HG03025 (cell line): ENCODE data around the gene SLC1A2.

Experiments used
- ATAC-seq: cut with Tn5 transposase; IDR thresholded peaks from one replicate; pipeline ENCODE4 v1.9.1; 2021; ENCODE audit warnings: mild to moderate bottlenecking, moderate library complexity; ENCODE audit not compliant: unreplicated experiment, low FRiP score

SLC1A2 gene

GRCh38 chr11:35313066-35313759 is 106.1 kb downstream of the SLC1A2 start:
- ATAC-seq: peak; percentile 76

- ATAC-seq: no peak
Observed at GRCh38 chr11:35311331-35311730, 108.0 kb downstream of the SLC1A2 start.

- ATAC-seq: no peak
Observed at GRCh38 chr11:35308157-35308556, 111.2 kb downstream of the SLC1A2 start.

GRCh38 chr11:35307221-35307621 is 112.1 kb downstream of the SLC1A2 start:
- ATAC-seq: no peak

DNA sequence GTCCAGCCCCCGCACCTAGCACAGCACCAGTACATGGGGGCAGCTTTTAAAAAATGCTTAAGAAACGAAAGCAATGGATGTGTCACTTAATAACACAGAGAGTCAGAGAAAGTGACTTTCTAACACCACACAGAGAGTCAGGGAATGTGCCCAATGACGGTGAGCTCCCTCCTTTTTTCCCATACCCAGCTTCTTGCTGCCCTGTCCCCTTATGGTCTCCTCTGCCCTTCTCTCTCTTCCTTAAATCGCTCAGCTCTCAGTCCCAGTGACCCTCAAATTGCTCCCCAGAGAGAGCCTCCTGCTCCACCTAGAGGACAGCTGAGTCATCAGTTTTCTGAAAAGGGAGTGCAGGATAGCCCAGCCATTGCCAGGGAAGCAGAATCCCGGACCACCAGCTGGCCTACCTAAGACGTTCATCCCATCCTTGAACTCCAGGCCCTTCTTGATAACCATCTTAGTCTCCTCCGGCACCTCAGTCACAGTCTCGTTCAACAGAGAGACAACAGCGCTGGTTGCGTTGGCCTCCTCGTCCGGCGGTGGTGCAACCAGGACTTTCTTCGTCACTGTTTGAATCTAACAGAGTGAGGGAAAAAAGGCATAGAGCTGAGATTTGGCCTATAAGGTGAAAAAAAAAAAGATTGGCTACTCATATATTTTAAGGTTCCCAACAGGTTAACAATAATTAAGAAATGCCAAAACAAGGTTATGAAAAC is 113.5 kb downstream of the SLC1A2 start:
- ATAC-seq: no peak

- no peak for ATAC-seq
Observed at GRCh38 chr11:35304900-35305460, 114.4 kb downstream of the SLC1A2 start.

DNA sequence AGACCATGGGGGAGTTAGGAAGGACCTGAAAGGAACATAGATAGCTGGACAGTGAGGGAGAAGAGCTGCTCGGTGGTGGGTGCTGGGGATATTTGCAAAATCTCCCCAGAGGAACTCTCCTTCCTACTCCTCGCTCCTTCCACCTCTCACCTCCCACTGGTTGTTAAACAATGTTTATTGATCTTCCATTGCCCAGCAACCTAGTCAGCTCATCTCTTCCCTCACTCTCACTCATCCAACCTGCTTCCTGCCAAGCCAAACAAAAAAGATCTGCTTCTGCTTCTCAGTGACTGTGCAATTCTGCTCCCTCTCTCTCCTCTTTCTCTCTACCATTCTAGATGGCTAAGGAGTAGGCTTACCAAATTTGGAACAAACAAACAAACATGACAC is 115.0 kb downstream of the SLC1A2 start:
- no peak for ATAC-seq

GRCh38 chr11:35303596-35304385 is 115.6 kb downstream of the SLC1A2 start:
- ATAC-seq: no peak

DNA sequence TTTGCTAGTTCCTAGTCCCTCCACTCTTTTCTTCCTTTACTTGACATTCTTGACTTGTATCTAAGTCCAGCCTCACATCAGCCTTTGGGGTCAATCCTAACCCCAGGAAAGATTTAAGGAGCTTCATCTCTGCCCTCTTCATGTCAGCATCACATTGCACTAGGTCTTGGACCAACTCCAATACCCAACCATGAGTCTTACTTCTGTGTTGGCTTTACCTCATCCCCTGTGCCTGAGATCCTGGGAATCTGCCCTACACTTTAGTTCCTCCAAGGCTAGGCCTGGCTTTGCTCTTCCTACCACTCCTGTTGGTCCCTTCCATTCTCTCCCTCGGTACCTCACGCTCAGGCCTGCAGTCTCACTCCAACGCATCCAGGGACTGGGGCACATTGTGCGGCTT is 117.0 kb downstream of the SLC1A2 start:
- ATAC-seq: no peak

DNA sequence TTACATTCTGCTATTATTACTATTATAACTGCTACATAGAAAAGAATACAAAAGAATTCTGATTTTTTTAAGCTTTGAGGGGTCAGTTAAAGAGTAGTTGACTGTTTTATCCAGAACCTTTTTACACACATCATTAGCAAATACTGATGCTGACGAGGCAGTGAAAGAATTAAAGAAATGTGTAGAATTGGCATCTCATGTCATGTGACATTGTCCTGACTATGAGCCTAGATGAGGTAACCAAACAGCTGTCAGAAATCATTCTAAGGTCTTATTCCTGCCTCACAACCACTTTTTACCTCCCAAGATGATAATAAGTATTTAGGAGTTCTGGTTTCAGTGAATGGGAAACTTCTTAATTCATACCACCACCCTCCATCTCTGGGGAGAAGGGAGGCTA is 121.0 kb downstream of the SLC1A2 start:
- no peak for ATAC-seq

DNA sequence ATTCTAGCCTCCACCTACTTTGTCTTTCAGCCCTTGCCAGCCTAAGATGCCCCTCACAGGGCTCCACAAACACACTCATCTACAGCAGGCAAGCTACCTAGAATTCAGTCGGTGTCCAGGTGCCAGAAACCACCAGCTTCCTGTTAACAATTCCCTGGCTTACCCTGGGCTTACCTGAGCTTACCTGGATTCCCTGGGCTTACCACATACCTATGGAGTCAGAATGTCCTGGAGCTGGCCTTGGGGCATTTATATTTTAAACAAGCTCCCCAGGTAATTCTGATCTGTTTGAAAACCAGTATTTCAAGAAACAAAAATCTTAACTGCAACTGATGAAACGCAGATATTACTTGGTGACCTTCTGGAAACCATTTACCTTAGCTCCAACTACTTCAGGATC is 123.6 kb downstream of the SLC1A2 start:
- ATAC-seq: no peak

DNA sequence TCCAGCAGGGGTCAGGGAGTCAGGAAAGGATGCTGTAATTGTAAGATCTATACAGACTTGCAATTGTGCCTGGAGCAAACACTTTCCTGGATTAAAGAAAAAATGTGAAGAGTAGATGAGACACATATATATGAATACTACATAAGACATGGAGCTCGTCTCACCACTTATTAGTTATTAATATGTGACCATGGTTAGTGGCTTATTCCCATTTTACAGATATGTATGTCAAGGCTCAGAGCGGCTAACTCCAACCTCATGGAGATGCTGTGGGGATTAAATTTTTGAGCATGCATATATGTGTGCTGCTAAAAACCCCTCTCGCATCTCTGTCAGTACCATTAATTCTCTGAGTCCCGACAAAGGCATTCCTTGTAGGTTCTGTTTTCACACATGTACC is 125.7 kb downstream of the SLC1A2 start:
- no peak for ATAC-seq

DNA sequence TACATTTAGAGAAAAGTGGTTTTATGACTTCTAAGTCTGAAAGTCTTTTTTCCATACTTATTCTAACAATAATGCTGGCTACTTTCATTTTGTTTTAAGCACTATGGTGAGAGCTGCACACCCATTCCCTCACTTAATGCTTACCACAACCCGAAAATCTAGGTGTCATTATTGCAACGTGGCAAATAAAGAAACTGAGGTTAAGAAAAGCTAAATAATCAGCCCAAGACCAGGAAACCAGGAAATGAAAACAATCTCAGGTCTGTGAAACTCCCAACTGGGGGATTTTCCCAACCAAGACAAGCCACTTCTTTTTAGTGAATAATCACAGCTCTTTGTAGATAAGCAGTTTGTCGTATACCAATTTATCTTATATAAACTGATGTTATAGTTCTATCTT is 126.3 kb downstream of the SLC1A2 start:
- ATAC-seq: no peak

DNA sequence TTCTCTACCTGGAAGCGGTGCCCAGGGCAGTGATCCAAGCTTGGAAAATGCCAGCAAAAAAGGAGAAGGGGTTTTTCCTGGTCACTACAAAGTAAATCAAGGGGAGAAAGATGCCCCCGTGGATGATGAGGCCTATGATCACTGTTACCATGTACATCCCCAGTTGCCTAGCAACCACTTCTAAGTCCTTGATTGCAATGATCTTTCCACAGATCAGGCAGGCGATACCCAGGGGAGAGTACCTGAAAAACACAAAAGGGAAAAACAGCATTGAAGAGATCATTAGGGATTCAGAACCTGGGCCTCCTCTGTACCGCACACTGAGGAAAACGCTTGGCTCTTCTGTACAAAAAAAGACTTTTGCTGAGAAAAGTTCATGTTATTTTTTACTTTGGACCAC is 127.1 kb downstream of the SLC1A2 start:
- ATAC-seq: no peak

GRCh38 chr11:35290876-35291275 is 128.5 kb downstream of the SLC1A2 start:
- no peak for ATAC-seq

GRCh38 chr11:35289821-35290220 is 129.5 kb downstream of the SLC1A2 start:
- no peak for ATAC-seq

GRCh38 chr11:35288817-35289541 is 130.4 kb downstream of the SLC1A2 start:
- ATAC-seq: no peak

GRCh38 chr11:35288309-35288708 is 131.0 kb downstream of the SLC1A2 start:
- ATAC-seq: no peak

GRCh38 chr11:35287344-35287890 is 131.9 kb downstream of the SLC1A2 start:
- no peak for ATAC-seq

DNA sequence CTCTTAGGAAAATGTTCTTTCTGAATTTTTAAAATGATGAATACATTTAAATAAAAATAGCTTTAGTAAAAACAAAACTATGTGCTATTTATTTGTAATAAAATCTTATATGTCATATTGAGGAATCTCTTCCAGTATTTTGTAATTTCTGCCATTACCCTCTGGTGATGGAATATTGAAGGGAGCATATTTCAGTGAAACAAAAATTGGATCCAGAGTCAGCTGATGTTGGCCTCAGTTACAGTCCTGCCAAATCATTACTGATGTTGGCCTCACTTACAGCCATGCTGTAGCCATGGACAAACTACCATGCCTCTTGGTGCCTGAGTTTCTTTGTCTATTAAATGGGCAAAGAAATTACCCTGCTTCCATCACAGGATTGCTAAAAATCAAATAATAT is 133.2 kb downstream of the SLC1A2 start:
- no peak for ATAC-seq
